Body of pancreas (tissue), 4 donors: ENCODE measurements around the gene KDM4C.

ENCODE experiments used
- CTCF ChIP-seq, 7 experiments: fragments of 450-650 bp in 4 of 7; fragments of 200-600 bp in 3 of 7; sonication (generic) in 3 of 7; IDR thresholded peaks; one replicate each; pipeline ENCODE4 v1.5.1; 2016 to 2019; ENCODE audit warnings: antibody characterized with exemption in 7 of 7
- POLR2A ChIP-seq, 3 donors: fragments of 450-650 bp; IDR thresholded peaks; one replicate each; pipeline ENCODE4 v1.6.1; 2016; ENCODE audit warnings: antibody characterized with exemption in 3 of 3, mild to moderate bottlenecking in 2 of 3

- TF ChIP-seq CTCF (IDR thresholded peaks at IDR 0.05) (no peak), POLR2A (IDR thresholded peaks at IDR 0.05) (no peak)
Measured at GRCh38 chr9:7154650-7155049, 396.9 kb downstream of the KDM4C start.
